Daoy (cell line): Measurements from ENCODE around the gene ARNT2. TPM values are rescaled to one million over a fixed set of nuclear protein-coding genes. Genes with fewer than 3 reads are reported as not detected.
"Not testable (repeated sequence)": the region's sequence is repeated elsewhere in the genome, so short reads cannot be mapped to it uniquely, and the experiment has no call there.

Source experiments
- DNase-seq: peaks from one replicate; pipeline ENCODE4 v3.0.0-alpha.2; 2015; ENCODE audit warnings: low read depth
- total RNA-seq: library from RNA; depleted of rRNA; stranded (reverse); fragments of >200 nt; shearing (Covaris generic); gene quantifications from 2 replicates; pipeline ENCODE4 v1.2.3, GENCODE V29; 2014

Gene ARNT2
- total RNA-seq, 1 experiment from 2014 or later: 8.0 TPM

DNA sequence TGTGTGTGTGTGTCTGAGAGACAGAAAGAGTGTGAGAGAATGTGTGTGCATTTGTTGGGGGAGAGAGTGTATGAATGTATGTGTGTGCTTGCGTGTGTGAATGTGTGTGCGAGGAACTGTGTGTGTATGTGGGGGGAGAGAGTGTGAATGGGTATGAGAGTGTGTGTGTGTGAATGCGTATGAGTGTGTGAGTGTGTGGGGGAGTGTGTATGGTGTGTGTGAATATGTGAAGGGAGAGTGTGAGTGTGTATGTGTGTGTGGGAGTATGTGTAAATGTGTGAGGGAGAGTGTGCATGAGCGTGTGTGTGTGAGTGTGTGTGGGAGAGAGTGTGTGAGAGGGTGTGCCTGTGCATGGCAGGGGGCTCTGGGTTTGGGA, 211.2 kb downstream of the ARNT2 start:
- no peak for DNase-seq

DNA sequence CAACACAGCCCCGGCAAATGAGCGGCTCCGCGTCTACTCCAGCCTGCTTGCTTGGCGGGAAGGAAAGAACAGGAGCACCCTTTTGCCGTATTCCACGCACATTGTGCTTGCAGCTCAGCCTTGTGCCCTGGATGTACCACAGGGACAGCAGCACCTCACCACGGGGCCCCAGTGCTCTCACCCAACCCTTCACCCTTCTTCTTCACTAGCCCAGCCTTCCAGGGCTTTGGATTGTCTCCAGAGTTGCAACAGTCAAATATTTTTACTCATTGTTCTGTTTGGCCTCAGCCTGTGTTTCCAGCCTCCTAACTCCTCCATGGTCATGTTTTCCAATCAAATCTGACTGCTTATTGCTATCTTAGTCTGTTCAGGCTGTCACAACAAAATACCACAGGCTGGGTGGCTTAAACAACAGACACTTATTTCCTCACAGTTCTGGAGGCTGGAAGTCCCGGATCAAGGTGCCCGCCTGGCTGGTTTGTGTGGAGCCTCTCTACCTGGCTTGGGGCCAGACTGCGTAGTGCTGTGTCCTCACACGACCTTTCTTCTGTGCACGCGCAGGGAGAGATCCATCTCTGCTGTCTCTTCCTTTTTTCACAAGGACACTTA, 211.7 kb downstream of the ARNT2 start:
- peak; percentile 35 for DNase-seq

DNA sequence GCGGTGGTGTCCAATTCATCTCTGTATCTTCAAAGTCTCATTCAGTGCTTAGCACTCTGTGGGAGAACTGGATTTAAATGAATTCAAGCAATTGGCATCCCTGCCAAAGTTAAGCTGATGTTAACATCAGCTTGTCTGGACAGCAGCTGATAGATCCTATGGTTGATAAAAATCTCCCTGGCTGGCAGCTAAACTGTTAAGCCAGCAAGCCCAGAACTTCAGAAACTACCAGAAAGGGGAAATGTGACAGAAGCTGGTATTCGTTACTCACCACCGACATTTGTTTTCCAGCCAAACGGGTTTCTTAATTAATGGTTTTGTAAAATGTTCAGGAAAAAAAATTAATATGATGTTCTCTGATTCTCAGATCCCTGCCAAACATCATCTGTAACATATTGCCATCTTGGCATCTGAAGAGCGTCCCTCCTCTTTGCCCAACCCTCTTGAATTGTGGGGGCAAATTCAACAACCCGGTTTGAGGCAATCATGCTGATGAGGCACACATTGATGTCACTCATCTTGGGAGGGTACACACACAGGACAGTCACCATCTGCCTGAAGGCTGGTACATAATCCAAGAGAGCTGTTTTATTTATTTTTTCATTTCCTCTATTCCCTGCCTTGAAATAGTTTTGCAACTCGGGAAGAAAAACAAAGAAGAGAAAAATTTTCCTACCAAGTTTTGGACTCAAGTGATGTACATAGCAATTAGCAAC, 214.7 kb downstream of the ARNT2 start:
- no peak for DNase-seq

DNA sequence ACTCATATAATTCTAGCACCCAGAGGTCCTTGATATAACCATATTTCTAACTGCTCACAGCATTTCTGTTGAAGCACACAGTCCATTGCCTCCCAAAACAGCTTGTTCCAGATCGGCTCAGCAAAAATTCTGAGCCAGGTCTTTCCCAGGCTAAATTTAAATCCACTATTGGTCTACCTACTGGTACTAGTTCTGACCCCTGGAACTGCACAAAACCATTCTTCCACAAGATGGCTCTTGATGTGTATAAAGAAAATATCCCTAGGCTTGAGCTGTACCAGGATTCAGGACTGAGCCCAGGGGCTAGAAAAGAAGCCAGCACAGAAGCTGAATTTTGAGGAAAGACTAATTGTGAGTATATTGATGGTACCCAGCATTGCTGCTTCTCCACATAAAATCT, 215.5 kb downstream of the ARNT2 start:
- DNase-seq: no peak

DNA sequence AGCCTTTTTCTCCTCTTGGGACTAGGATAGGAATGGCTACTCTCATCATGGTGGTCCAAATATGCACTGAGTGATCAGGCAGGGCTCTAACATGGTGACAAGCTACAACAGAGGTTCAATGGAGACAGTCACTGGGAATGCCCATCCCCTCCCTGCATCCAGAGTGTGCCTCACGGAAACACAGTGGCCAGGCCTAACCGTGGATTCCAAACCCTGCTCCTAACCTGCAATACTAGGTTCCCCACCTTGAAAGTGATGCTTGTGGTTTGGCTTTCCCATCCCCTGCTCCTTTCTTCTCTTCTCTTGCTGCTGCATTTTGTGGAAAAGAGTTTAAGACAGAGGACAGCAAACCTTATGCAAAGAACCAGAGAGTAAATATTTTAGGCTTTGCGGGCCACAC, 216.0 kb downstream of the ARNT2 start:
- no peak for DNase-seq

DNA sequence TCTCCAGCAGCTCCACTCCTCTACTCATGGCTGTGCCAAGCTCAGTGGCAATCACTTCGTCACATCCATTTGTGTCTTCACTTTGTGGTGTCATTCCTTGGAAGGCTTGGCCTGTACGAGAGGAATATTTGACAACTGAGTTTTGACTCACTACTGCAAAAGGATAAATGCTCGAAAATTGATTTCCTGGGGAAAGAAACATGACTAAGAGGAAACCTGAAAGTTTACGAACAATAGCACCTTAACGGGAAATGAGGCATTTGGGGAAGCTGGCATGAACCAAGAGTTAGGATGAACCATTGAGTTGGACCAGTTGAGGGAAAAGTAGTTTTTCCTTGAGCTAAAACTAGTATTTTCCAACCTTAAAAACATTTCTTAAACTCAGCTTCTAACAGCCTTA, 216.7 kb downstream of the ARNT2 start:
- no peak for DNase-seq

DNA sequence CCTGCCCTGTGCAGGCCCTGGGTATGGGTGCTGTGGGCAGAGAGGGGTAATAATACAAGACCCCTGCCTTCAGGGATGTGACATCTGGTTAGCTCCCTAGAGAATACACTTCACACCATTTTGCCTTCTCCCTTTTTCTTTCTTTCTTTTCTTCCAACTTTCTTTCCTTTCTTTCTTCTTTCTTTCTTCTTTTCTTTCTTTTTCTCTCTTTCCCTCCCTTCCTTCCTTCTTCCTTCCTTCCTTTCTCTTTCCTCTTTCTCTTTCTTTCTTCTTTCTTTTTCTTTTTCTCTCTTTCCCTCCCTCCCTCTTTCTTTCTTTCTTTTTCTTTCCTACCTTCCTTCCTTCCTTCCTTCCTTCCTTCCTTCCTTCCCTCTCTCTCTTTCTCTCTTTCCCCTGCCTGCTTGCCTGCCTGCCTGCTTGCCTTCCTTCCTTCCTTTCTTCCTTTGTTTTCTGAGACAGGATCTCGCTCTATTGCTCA, 222.5 kb downstream of the ARNT2 start:
- no peak for DNase-seq

DNA sequence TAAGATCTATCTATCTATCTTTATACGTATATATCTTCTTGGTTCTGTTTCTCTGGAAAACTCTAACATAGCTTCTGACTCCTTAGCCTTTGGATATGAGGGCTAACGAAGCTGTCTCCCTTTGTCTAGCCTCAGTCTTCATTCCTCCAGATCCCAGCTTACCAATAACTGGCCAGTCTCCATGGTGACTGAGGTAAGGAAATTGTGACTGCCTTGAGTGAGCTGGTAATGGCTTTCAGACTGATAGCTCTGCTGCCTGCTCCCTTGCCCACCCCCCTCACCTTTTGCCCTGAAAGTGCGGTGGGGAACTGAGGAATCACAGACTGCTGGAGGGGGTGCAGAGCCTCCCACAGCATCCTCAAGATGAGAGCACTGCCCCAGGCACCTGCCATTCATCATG, 225.2 kb downstream of the ARNT2 start:
- no peak for DNase-seq

DNA sequence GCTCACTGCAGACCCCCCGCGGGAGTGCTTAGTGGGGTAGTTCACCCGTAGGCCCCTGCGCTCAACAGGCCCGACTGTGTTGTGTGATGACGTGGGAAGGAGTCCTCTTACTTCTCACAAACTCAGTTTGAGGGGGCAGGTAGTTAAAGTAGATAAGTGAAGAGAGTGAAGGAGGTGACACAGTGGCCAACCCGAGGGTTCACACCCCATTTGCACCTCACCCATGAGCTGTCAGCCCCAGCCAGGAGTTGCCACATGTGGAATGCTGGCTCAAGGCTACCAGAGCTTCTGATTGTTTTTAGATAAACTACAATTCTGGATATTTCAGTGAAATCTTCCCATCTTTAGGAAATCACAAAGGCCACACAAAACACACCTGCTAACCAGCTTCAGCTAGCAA, 226.8 kb downstream of the ARNT2 start:
- DNase-seq: no peak

DNA sequence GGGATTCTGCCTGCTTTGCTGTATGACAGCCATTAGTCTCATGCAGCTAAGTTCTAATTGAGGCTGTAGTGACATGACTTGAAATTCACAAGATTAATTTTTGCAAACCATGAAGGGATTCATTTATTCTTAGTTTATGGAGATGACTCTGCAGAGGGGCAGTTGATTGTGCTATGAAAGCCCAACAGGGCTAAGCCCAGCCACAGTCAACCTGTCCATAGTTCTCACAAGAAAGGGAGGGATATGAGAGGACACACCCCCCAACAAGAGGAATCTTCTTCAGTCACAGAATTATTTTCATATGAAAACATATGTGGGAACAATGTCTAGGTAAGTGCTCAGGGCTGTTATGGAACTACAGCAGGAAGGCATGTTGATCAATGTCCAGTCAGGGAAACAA, 229.0 kb downstream of the ARNT2 start:
- no peak for DNase-seq

DNA sequence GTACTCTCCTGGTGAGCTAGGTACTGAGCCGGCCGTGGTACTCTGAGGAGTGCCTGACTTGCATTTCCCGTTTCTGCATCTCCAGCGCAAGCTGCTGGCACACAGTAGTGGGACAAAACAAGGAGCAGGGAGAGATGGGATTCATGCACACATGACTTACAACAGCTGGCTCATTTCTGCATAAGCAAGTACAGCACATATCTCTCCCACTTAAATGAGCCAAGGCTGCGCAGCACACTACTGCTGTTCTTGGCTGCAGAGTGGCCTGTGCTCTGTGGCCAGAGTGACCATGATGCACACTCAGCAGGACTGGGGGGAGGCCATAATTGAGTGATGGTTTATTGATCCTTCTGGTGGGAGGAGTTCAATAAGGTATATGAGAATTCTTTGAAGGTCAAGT, 231.8 kb downstream of the ARNT2 start:
- no peak for DNase-seq

DNA sequence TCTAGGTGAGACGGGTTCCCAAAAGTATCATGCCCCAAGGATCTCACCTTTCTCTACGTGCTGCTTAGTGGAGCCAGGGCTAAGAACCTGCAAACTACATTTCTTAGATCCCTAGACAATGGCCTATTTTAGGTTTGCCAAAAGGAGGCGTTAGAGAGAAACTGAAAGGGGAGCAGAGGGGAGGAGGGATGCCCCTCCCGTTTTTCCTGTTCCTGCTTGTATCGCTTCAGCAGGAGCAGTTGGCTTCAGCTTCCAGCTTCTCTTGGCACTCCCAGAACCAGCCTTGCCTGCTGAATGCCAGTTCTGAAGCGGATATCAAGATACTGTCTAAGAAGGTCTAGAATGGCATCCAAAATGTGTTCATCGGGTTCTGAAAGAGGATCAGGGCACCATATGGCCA, 232.5 kb downstream of the ARNT2 start:
- no peak for DNase-seq

DNA sequence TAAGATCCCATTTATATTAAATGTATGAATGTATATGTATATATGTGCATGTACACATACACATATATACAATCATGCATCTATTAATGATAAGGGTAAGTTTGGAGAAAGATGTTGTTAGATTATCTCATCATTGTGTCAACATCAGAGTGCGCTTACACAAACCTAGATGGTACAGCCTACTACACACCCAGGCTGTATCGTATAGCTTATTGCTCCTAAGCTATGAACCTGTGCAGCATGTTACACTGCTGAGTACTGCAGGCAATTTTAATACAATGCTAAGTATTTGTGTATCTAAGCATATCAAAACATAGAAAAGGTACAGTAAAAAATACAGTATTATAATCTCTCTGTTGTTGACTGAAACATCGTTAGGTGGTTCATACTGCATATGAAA, 233.6 kb downstream of the ARNT2 start:
- no peak for DNase-seq

DNA sequence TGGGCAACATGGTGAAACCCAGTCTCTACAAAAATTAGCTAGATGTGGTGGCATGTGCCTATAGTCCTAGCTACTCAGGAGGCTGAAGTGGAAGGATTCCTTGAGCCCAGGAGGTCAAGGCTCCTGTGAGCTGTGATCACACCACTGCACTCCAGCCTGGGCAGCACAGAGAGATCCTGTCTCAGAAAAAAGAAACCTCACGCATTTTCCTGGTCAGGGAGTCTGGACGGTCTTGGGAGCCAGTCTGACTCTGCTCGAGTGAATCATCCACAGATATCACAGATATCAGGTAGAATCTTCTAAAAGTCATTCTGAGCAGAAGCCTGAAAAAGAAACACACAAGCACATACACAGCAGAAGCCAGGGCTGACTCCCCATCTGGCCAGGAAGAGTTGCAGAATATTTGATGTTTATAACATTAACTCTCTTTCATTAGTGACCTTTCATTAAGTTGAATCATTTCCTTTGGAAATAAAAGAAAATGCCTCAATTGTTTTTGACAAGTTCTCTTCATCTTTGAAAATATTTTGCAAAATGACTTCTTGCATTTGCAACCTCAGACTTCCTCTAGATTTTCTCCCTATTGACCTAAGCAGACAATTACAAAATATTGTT, 234.5 kb downstream of the ARNT2 start:
- DNase-seq: no peak

DNA sequence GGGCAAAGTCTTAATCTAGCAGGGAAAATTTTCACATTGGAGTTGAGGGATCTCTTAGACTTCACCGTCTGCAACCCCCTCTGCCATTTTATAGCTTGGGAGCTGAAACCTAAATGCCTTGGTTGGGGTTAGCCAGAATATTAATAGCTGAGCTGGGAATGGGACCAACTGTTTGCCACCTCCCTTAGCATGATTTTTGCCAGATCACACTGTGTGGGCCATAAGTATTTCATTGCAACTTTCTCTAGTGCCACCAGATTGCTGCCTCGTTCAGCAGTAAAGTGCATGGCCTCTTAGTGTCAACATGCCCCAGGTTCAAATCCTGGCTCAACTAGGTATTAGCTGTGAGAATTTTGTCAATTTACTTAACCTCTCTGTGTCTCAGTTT, 235.0 kb downstream of the ARNT2 start:
- DNase-seq: no peak

DNA sequence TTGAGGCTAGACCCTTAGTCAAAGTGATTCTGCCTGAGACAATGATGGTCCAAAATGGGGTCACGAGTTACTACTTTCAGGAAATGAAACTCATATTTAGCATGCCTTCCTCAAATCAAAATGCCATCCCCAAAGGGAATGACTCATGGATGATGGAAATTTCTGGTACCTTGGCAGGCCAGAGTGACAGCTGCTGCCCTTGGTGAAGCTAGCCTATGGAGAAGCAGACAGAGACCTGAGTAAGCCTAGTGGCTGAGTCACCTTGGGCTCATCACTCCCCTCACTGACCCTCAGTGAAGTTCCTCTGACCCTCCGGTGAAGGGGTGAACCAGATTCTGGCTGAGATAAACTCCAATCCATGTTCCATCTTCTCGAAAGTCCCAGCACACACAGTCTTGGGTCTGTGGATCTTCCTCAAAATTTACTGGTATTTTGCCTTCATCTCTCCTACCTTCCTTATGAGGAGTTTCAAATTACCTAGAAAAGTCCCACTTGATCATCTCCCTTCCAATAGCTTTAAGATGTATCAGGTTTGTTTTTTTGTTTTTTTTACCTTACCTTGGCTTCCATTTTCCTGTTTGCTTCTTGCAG, 236.4 kb downstream of the ARNT2 start:
- no peak for DNase-seq

DNA sequence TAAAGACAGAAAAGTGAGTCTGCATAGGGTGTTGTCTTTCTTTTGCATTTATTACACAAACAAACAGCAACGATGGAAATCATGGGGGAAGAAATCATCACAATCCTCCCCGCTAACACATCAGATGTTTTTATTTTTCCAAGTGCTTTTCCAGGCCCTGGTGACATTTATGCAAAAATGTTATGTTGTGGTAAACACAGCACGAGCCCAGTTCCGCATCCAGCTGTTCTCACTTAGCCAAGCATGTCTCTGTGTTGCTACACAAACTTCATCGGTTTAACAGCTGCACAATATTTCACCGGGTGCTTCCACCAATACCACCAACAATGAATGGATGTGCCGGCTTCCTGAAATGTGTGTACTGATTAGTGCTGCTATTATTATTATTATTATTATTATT, 237.2 kb downstream of the ARNT2 start:
- no peak for DNase-seq

DNA sequence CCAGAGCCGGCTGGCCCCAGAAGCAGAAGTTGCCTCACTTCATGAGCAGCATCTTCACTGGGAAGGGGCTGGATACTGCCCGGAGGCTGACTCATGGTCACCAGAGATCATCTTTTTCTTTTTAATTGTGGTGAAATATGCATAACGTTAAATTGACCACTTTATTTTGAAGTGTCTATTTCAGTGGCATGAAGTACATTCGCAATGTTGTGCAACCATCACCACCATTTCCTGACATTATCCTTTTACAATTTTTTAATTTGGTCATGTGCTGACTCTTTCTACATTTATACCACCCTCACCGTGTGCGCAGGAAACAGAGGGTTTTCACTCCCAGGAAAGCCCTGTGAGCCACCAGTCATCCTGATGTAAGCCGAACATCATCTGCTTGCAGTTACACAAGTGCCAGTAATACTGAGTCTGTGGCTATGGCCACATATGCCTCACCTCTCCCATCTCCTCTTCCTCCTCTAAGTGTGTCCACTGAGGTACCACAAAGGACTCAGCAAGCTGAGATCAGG, 239.3 kb downstream of the ARNT2 start:
- no peak for DNase-seq

DNA sequence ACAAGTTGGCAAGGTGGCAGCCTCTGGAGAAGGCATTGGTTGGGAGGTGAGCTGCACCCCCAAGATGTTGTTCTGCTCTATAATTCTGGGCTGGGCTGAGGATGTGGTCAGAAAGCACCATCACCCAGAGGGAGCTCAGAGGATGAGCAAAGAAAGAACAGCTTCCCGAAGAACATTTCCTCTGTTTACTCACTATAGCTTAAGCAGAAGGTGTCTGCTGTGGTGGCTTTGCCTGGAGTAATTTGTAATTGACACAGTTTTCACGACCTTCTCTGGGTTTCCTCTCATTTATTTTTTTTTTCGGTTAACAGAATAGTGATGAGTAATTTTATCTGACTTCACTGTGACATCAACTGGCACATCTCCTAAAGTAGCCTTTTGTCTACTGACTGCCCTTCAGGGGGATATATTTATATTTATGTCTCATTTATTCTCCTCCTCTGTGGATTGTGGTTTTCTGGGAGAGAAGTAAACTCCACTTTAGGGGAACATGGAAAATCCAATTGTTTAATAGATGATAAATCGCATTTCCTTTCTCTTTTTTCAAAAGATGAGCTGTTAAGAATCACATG, 241.4 kb downstream of the ARNT2 start:
- DNase-seq: no peak

DNA sequence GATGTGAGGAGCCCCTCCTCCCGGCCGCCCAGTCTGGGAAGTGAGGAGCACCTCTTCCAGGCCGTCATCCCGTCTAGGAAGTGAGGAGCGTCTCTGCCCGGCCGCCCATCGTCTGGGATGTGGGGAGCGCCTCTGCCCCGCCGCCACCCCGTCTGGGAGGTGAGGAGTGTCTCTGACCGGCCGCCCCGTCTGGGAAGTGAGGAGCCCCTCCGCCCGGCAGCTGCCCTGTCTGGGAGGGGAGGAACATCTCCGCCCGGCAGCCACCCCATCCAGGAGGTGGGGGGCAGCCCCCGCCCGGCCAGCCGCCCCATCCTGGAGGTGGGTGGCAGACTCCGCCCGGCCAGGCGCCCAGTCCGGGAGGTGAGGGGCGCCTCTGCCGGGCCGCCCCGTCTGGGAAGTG, 243.2 kb downstream of the ARNT2 start:
- DNase-seq: not testable (repeated sequence)
